DOHH2 (cell line): ENCODE measurements around the gene IMMT.

Source experiments
- H3F3A ChIP-seq: fragments of 200-600 bp; sonication (generic), shearing (Covaris generic); 2 replicates; pipeline ENCODE4 v1.6.0; 2016; ENCODE audit warnings: antibody characterized with exemption, mild to moderate bottlenecking; ENCODE audit not compliant: control insufficient read depth, insufficient read depth
- H3K27ac ChIP-seq: fragments of 200-600 bp; sonication (generic); 2 replicates; pipeline ENCODE4 v1.5.1; 2014; ENCODE audit warnings: low read depth, mild to moderate bottlenecking, low read length, moderate library complexity
- H3K27me3 ChIP-seq: fragments of 200-600 bp; sonication (generic); 2 replicates; pipeline ENCODE4 v1.6.1; 2014; ENCODE audit warnings: mild to moderate bottlenecking, low read length, mixed read lengths; ENCODE audit not compliant: control insufficient read depth
- H3K36me3 ChIP-seq: fragments of 200-600 bp; sonication (generic); 2 replicates; pipeline ENCODE4 v1.6.1; 2014; ENCODE audit warnings: mild to moderate bottlenecking, low read length, moderate library complexity, mixed read lengths; ENCODE audit not compliant: control insufficient read depth
- H3K4me1 ChIP-seq: fragments of 200-600 bp; sonication (generic); 2 replicates; pipeline ENCODE4 v1.6.1; 2014; ENCODE audit warnings: mild to moderate bottlenecking, low read length, mixed read lengths; ENCODE audit not compliant: control insufficient read depth
- H3K4me2 ChIP-seq: fragments of 200-600 bp; sonication (generic); 2 replicates; pipeline ENCODE4 v1.6.0; 2014; ENCODE audit warnings: mild to moderate bottlenecking, low read length, moderate library complexity
- H3K4me3 ChIP-seq: fragments of 200-600 bp; sonication (generic); 2 replicates; pipeline ENCODE4 v1.5.1; 2014; ENCODE audit warnings: mild to moderate bottlenecking, low read length, mixed read lengths
- H3K79me2 ChIP-seq: fragments of 200-600 bp; sonication (generic); 2 replicates; pipeline ENCODE4 v1.6.1; 2014; ENCODE audit warnings: mild to moderate bottlenecking, low read length, mixed read lengths; ENCODE audit not compliant: control insufficient read depth
- H3K9me2 ChIP-seq: fragments of 200-600 bp; sonication (generic); replicated peaks from 2 replicates; pipeline ENCODE4 v1.6.1; 2014; ENCODE audit warnings: mild to moderate bottlenecking, low read length, mixed read lengths; ENCODE audit not compliant: control insufficient read depth
- H3K9me3 ChIP-seq: fragments of 200-600 bp; sonication (generic); 2 replicates; pipeline ENCODE4 v1.6.1; 2014; ENCODE audit warnings: antibody characterized with exemption, low read length, mixed read lengths; ENCODE audit not compliant: control insufficient read depth, insufficient read depth
- H4K20me1 ChIP-seq: fragments of 200-600 bp; sonication (generic); 2 replicates; pipeline ENCODE4 v1.6.0; 2014; ENCODE audit warnings: low read depth, mild to moderate bottlenecking, antibody characterized with exemption, low read length, moderate library complexity; ENCODE audit not compliant: control insufficient read depth, insufficient read depth
- EZH2phosphoT487 ChIP-seq: fragments of 200-600 bp; sonication (generic); IDR thresholded peaks from 2 replicates; pipeline ENCODE4 v1.6.1; 2017; ENCODE audit warnings: borderline replicate concordance, mild to moderate bottlenecking, antibody characterized with exemption, low read length, moderate library complexity, mixed read lengths
- TF ChIP-seq, protein P1 (sequence below): fragments of 200-600 bp; sonication (generic); IDR thresholded peaks from one replicate; pipeline ENCODE4 v1.5.1; 2014; ENCODE audit warnings: antibody characterized with exemption, mild to moderate bottlenecking, low read depth, low read length; ENCODE audit not compliant: poor library complexity, severe bottlenecking

IMMT gene

DNA sequence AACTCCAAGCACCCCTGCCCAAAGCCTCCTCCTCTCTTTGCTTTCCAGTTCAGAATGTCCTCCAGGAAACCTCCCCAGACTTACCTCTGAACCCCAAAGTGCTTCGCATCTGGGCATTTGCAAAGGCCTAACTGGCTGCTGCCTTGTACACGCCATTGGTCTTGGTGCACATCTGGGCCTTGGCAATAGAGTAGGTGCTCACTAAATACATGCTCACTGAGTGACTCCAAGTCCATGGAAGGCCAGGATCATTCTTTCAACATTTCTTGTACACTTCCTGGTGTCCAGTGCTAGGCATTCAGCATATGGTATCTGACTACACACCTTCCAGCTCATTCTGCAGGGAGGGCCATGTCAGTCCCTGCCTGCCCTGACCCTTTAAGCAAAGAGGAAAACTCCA lies 32.4 kb upstream of the IMMT start:
- no peak overlapping the region for H3K4me3 ChIP-seq
- H3F3A ChIP-seq: no peaks in the 10 kb centered on the region
- H3K9me2 ChIP-seq: no peaks in the 10 kb centered on the region
- TF ChIP-seq EZH2phosphoT487: no peak
- H3K27me3 ChIP-seq: no peaks in the 10 kb centered on the region
- no peaks in the 10 kb centered on the region for H3K36me3 ChIP-seq
- peaks cover 25% of the 10 kb centered on the region for H3K4me1 ChIP-seq
- no peak overlapping the region for H3K4me2 ChIP-seq
- H4K20me1 ChIP-seq: no peaks in the 10 kb centered on the region
- no peak overlapping the region for H3K27ac ChIP-seq
- no peaks in the 10 kb centered on the region for H3K9me3 ChIP-seq
- no peaks in the 10 kb centered on the region for H3K79me2 ChIP-seq

DNA sequence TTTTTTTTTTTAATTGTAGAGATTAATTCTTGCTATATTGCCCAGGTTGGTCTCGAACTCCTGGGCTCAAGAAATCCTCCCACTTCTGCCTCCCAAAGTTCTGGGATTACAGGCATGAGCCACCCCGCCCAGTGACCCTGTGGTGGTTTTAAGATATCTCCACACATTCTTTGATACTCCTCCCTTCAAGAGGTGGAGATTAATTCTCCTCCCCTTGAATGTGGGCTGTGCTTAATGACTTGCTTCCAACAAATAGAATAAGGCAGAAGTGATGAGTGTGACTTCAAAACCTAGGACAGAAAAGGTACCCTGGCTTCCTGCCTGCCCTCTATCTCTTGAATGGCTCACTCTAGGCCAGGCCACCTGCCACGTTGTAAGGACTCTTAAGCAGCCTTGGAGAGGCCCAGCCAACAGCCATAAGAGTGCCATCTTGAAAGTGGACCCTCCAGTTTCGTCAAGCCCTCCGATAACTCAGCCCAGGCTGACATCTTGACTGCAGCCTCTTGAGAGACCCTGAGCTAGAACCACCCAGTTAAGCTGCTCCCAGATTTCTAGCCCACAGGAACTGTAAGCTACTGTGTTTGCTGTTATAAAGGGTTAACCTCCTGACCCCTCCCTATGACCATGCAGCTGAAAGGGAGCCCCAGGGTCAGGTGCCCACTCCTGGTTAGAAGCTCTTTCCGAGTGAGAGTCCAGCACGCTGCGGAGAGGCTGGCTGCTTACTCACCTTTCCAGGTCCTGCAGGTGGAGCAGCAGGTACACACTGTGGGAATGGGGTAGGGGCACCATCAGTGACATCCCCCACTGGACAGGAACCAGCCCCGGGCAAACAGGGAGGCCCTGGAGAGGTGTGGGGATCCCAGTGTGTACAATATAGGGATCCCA lies 31.6 kb upstream of the IMMT start:
- H3K4me1 ChIP-seq: peaks cover 25% of the 10 kb centered on the region
- no peaks in the 10 kb centered on the region for H3K9me2 ChIP-seq
- no peak overlapping the region for H3K27ac ChIP-seq
- H3K4me2 ChIP-seq: no peak overlapping the region
- no peaks in the 10 kb centered on the region for H3K27me3 ChIP-seq
- no peaks in the 10 kb centered on the region for H4K20me1 ChIP-seq
- no peaks in the 10 kb centered on the region for H3F3A ChIP-seq
- no peak overlapping the region for H3K4me3 ChIP-seq
- H3K79me2 ChIP-seq: no peaks in the 10 kb centered on the region
- H3K36me3 ChIP-seq: no peaks in the 10 kb centered on the region
- H3K9me3 ChIP-seq: no peaks in the 10 kb centered on the region
- TF ChIP-seq EZH2phosphoT487: no peak
- TF ChIP-seq, protein P1, sequence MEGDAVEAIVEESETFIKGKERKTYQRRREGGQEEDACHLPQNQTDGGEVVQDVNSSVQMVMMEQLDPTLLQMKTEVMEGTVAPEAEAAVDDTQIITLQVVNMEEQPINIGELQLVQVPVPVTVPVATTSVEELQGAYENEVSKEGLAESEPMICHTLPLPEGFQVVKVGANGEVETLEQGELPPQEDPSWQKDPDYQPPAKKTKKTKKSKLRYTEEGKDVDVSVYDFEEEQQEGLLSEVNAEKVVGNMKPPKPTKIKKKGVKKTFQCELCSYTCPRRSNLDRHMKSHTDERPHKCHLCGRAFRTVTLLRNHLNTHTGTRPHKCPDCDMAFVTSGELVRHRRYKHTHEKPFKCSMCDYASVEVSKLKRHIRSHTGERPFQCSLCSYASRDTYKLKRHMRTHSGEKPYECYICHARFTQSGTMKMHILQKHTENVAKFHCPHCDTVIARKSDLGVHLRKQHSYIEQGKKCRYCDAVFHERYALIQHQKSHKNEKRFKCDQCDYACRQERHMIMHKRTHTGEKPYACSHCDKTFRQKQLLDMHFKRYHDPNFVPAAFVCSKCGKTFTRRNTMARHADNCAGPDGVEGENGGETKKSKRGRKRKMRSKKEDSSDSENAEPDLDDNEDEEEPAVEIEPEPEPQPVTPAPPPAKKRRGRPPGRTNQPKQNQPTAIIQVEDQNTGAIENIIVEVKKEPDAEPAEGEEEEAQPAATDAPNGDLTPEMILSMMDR: no peak

DNA sequence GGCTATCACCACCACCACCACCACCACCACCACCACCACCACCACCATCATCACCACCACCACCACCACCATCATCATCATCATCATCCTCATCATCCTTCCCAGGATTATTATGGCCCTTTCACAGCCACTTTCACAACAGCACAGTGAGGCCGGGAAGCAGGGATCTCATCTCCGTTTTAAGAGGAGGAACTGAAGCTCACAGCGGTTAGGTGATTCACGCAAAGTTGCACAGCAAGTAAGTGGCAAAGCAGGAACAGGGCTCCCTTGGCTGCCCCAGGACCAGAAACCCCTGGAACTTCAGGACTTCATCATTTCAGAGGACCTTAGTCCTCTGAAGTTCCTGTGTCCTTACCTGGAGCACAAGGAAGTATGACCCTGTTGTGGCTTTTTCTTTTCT lies 30.8 kb upstream of the IMMT start:
- Histone ChIP-seq H3K9me2 (no peaks in the 10 kb centered on the region), H3K9me3 (no peaks in the 10 kb centered on the region), H3F3A (no peaks in the 10 kb centered on the region), H4K20me1 (no peaks in the 10 kb centered on the region), H3K4me2 (no peak overlapping the region), H3K79me2 (no peaks in the 10 kb centered on the region), H3K36me3 (no peaks in the 10 kb centered on the region), H3K4me1 (peaks cover 25% of the 10 kb centered on the region), H3K4me3 (no peak overlapping the region), H3K27me3 (no peaks in the 10 kb centered on the region), H3K27ac (no peak overlapping the region)
- TF ChIP-seq, protein P1: no peak
- TF ChIP-seq EZH2phosphoT487: no peak

DNA sequence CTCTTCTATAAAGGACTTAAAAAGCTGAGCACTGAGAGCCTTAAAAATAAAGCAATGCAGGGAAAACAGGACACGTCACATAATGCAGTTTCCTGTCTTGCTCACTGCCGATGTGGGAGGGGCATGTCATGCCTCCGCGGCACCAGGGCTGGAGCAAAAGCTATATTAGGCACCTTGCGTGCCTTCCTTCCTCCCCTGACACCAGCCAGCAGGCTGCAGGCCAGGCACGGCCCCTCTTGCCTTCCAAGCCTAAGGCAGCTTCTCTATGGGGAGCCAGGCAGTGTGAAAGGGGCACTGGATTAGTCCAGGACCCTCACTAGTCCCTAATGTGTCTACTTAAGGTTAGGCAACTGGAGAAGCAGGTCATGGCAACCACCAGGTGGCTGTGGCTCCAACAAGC lies 30.3 kb upstream of the IMMT start:
- Histone ChIP-seq H3K27me3 (no peaks in the 10 kb centered on the region), H3K4me3 (peak overlapping the region; percentile 41; the same call in 1 of the 2 replicates), H3K9me3 (no peaks in the 10 kb centered on the region), H3K4me2 (peak overlapping the region; percentile 64), H3K79me2 (no peaks in the 10 kb centered on the region), H3K36me3 (no peaks in the 10 kb centered on the region), H3K4me1 (peaks cover 28% of the 10 kb centered on the region), H3K27ac (no peak overlapping the region), H4K20me1 (no peaks in the 10 kb centered on the region), H3F3A (no peaks in the 10 kb centered on the region), H3K9me2 (no peaks in the 10 kb centered on the region)
- TF ChIP-seq EZH2phosphoT487: no peak
- TF ChIP-seq, protein P1: no peak
